Peyer's patch (tissue), 4 donors: Measurements from ENCODE around the gene ATG7.

Experiments
- CTCF ChIP-seq, 6 experiments: fragments of 450-650 bp in 4 of 6; fragments of 200-600 bp in 2 of 6; sonication (generic) in 1 of 6; IDR thresholded peaks; one replicate each; pipeline ENCODE4 v1.5.1; 2017 to 2019; ENCODE audit warnings: antibody characterized with exemption in 6 of 6, mild to moderate bottlenecking in 3 of 6, moderate library complexity in 1 of 6
- POLR2A ChIP-seq, 2 donors: fragments of 450-650 bp; IDR thresholded peaks; one replicate each; pipeline ENCODE4 v1.5.1; 2017; ENCODE audit warnings: antibody characterized with exemption in 2 of 2, mild to moderate bottlenecking in 2 of 2, moderate library complexity in 2 of 2

GRCh38 chr3:11582191-11582968 is 310.2 kb downstream of the ATG7 start:
- TF ChIP-seq CTCF (IDR thresholded peaks at IDR 0.05) (no peak), POLR2A (IDR thresholded peaks at IDR 0.05) (no peak)
